SU-DHL-6 (cell line): Measurements from ENCODE around the gene PGAM2.

Experiments
- CTCF ChIP-seq: fragments of 200-600 bp; sonication (generic); IDR thresholded peaks from one replicate; pipeline ENCODE4 v1.5.1; 2017; ENCODE audit warnings: antibody characterized with exemption, mild to moderate bottlenecking, low read length, moderate library complexity; ENCODE audit not compliant: insufficient read depth, poor library complexity, severe bottlenecking
- EZH2phosphoT487 ChIP-seq: fragments of 200-600 bp; sonication (generic), shearing (Covaris generic); conservative IDR thresholded peaks from 2 replicates; pipeline ENCODE4 v1.6.1; 2018; ENCODE audit warnings: mild to moderate bottlenecking, antibody characterized with exemption, low read length, moderate library complexity, mixed read lengths

GRCh38 chr7:44062180-44062902 lies 3.0 kb downstream of the PGAM2 start:
- TF ChIP-seq EZH2phosphoT487 (no peak), CTCF (no peak)
